GM18505 (cell line): ENCODE data around the gene GMDS.

Source experiments
- ATAC-seq: cut with Tn5 transposase; IDR thresholded peaks from one replicate; pipeline ENCODE4 v1.9.1; 2021; ENCODE audit not compliant: unreplicated experiment
- POLR2A ChIP-seq: IDR thresholded peaks from 4 replicates; pipeline ENCODE4 v1.6.1; 2011; ENCODE audit warnings: borderline replicate concordance; ENCODE audit not compliant: insufficient read depth, insufficient read length; ENCODE audit errors: extremely low read depth

Gene GMDS

DNA sequence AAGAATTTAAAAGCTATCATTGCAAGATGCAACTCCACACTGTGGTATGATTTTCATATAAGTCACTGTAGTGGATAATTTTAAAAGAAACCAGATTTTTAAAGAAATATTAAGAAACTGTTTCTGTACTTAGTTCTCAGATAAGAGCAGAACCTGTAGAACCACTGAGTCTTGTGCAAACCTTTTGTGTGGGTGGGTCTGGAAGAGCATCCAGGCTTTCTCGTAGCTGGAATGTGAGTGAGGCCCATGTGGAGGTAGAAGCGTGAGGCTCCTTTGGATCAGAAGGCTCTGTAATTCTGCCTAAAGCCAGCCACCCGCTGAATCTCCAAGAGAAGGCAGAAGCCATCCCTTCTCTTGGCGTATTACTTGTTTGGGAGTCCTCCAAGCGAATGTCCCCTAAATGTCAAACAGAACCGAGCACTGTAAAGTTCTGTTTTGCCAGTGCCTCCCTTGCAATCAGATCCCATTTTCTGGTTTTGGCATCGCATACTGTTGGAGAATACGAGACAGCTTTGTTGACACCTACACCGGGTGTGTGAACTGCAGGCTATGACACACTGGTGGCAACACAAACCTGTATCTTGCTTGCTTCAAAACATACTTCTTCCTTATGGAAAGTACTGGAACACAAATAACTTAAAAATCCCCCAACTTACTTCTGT, 447.0 kb downstream of the GMDS start:
- no peak for TF ChIP-seq POLR2A
- no peak for ATAC-seq

DNA sequence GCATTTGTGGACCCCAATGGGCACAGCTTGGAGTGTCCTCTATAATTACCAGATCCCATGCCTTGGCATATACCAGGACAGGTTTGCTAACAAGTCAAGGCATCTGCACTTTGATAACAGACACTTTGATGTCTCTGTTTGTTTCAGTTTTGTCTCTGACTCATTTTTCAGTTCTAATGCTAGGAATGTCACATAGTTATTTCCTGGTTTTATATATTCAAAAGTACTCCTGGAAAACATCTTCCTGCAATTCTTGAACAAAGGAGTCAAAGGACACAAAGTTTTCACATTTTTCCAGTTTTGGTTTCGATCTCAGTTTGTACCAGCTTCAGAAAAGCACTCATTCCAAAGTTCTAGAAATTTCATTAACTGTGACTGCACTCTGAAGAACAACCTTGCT, 447.6 kb downstream of the GMDS start:
- ATAC-seq: no peak
- TF ChIP-seq POLR2A: no peak

DNA sequence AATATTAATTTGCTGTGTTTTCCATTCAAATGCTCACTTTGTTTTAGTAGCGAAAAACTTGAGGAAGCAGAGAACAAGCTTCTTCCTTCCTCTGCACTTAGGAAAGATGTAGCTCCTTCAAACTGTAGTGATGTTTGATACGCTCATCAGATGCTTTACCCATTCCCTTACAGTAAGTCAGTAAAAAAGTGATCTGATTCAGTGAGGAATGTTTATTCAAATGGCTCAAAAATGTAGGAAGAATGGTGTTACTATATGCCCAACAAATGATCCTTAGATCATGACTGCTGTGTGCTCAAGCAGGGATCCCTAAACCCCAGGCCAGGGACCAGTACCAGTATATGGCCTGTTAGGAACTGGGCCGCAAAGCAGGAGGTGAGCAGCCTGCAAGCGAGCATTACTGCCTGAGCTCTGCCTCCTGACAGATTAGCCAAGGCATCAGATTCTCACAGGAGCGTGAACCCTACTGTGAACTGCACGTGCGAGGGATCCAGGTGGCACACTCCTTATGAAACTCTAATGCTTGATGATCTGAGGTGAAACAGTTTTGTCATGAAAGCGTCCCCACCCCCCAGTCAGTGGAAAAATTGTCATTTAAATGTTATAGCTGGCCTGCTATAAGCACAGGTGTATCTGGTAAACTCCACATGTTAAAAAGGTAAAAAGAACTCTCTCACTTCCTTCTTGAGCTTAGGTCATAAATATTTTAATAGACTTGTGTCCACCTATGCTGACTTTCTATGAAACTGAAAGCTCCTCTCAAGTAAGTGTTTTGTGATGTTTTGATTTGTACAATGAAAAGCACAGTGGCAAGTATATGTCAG, 448.5 kb downstream of the GMDS start:
- ATAC-seq: peak; percentile 81
- TF ChIP-seq POLR2A: no peak

- TF ChIP-seq POLR2A: no peak
- no peak for ATAC-seq
Observed at GRCh38 chr6:1795910-1796309, 449.5 kb downstream of the GMDS start.

- no peak for ATAC-seq
Observed at GRCh38 chr6:1792989-1793388, 452.4 kb downstream of the GMDS start.

GRCh38 chr6:1790684-1791083, 454.7 kb downstream of the GMDS start:
- TF ChIP-seq POLR2A: no peak
- ATAC-seq: no peak

More at GRCh38 chr6:1792989-1793388, 452.4 kb downstream of the GMDS start:
- TF ChIP-seq POLR2A: no peak

GRCh38 chr6:1789092-1789491, 456.3 kb downstream of the GMDS start:
- TF ChIP-seq POLR2A: no peak
- no peak for ATAC-seq

DNA sequence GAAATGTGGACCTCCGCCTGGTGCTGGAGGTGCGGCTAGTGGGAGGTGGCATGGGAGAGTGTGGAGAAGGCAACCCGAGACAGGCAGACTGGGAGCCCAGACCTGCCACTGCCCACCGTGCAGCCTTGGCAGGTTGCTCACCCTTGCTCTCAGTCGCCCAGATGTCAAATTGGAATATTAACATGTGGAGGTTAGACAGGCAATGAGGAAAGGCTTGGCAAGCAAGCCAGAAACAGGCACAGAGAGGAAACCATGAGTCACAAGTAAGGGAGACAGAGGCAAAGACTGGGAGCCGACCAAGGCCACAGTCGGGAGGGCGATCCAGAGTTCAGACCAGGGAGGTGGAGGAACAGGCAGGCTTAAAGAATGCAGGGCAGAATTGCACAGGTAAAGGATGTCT, 457.5 kb downstream of the GMDS start:
- TF ChIP-seq POLR2A: no peak
- ATAC-seq: no peak

- no peak for ATAC-seq
- no peak for TF ChIP-seq POLR2A
Observed at GRCh38 chr6:1786455-1787453, 458.7 kb downstream of the GMDS start.

- TF ChIP-seq POLR2A: no peak
- ATAC-seq: no peak
Observed at GRCh38 chr6:1784422-1784884, 461.0 kb downstream of the GMDS start.

- no peak for ATAC-seq
Observed at GRCh38 chr6:1781817-1782184, 463.6 kb downstream of the GMDS start.

GRCh38 chr6:1781152-1781816, 464.1 kb downstream of the GMDS start:
- no peak for TF ChIP-seq POLR2A
- no peak for ATAC-seq

More at GRCh38 chr6:1781817-1782184, 463.6 kb downstream of the GMDS start:
- no peak for TF ChIP-seq POLR2A
